CD8-positive, alpha-beta memory T cell (primary cell): Measurements from ENCODE around the gene ACER3. TPM values are rescaled to one million over a fixed set of nuclear protein-coding genes. Genes with fewer than 3 reads are reported as not detected.
"Not testable (repeated sequence)": the region's sequence is repeated elsewhere in the genome, so short reads cannot be mapped to it uniquely, and the experiment has no call there.

Experiments used
- CTCF ChIA-PET: fragments of 350-600 bp; sonication (Branson Sonifier 250); formaldehyde crosslinking; loops from one replicate; lab custom pipeline; 2021; ENCODE audit warnings: antibody characterized with exemption; lab: Charles Lee
- POLR2A ChIA-PET: fragments of 350-600 bp; sonication (Branson Sonifier 250); formaldehyde crosslinking; loops from one replicate; lab custom pipeline; 2021; ENCODE audit warnings: antibody characterized with exemption; lab: Charles Lee
- DNase-seq, 5 donors: peaks; one replicate each; pipeline versions ENCODE4 v3.0.0 to v3.0.0-alpha.2; 2020 to 2022; ENCODE audit warnings: mixed read lengths in 1 of 5
- H3K27ac ChIP-seq: one replicate; pipeline ENCODE4 v1.7.0; 2013; ENCODE audit warnings: low read depth, mild to moderate bottlenecking, low read length, moderate library complexity
- H3K27me3 ChIP-seq: 2 replicates; pipeline ENCODE4 v1.7.0; 2013; ENCODE audit warnings: low read length, mild to moderate bottlenecking; ENCODE audit not compliant: insufficient read depth, poor library complexity, severe bottlenecking
- H3K36me3 ChIP-seq: 2 replicates; pipeline ENCODE4 v1.7.0; 2013; ENCODE audit warnings: mild to moderate bottlenecking, low read length, moderate library complexity; ENCODE audit not compliant: insufficient read depth
- H3K4me1 ChIP-seq: 2 replicates; pipeline ENCODE4 v1.7.0; 2013; ENCODE audit warnings: mild to moderate bottlenecking, low read length, moderate library complexity; ENCODE audit not compliant: insufficient read depth
- H3K4me3 ChIP-seq: 2 replicates; pipeline ENCODE4 v1.7.0; 2013; ENCODE audit warnings: mild to moderate bottlenecking, low read length
- H3K9me3 ChIP-seq: 2 replicates; pipeline ENCODE4 v1.7.0; 2013; ENCODE audit warnings: mild to moderate bottlenecking, low read length
- H3K27ac Mint-ChIP-seq, 8 donors: one replicate each; pipeline ENCODE4 v1.8.0; 2020 to 2021; ENCODE audit warnings: mixed read lengths in 8 of 8, mild to moderate bottlenecking in 6 of 8, inconsistent platforms in 3 of 8, moderate library complexity in 3 of 8
- H3K27me3 Mint-ChIP-seq, 2 donors: one replicate each; pipeline ENCODE4 v1.8.0; 2020 to 2021; ENCODE audit warnings: mixed read lengths in 2 of 2, mild to moderate bottlenecking in 1 of 2, moderate library complexity in 1 of 2
- H3K36me3 Mint-ChIP-seq, 3 donors: one replicate each; pipeline ENCODE4 v1.8.0; 2020 to 2021; ENCODE audit warnings: mixed read lengths in 3 of 3, inconsistent platforms in 1 of 3, mild to moderate bottlenecking in 1 of 3
- H3K4me1 Mint-ChIP-seq, 3 donors: one replicate each; pipeline ENCODE4 v1.8.0; 2020 to 2021; ENCODE audit warnings: mixed read lengths in 3 of 3, inconsistent platforms in 1 of 3, mild to moderate bottlenecking in 1 of 3
- H3K4me3 Mint-ChIP-seq, 7 donors: one replicate each; pipeline ENCODE4 v1.8.0; 2020 to 2021; ENCODE audit warnings: mixed read lengths in 7 of 7, mild to moderate bottlenecking in 6 of 7, moderate library complexity in 4 of 7, inconsistent platforms in 2 of 7
- H3K9me3 Mint-ChIP-seq, 5 donors: one replicate each; pipeline ENCODE4 v1.8.0; 2020 to 2022; ENCODE audit warnings: mixed read lengths in 5 of 5, mild to moderate bottlenecking in 3 of 5, moderate library complexity in 2 of 5, inconsistent platforms in 1 of 5
- polyA plus RNA-seq: library from polyadenylated mRNA; unstranded; fragments of 300-500 nt; fragmentation: Illumina TruSeq; gene quantifications from one replicate; pipeline ENCODE4 v1.2.3, GENCODE V29; 2021
- total RNA-seq, 2 experiments: library from RNA; stranded (reverse); gene quantifications; one replicate each; pipeline ENCODE4 v1.2.3, GENCODE V29; 2021

ACER3 gene
- total and polyA plus RNA-seq, 3 experiments from 2014 or later, result 5.3 to 19.1 (median 16.1) TPM

GRCh38 chr11:76997512-76997911, 136.8 kb downstream of the ACER3 start:
- H3K4me1 Mint-ChIP-seq, result peaks cover 5 to 12% (median 6%) of the 10 kb centered on the region in 3 donors
- no peak overlapping the region for H3K27ac ChIP-seq
- no peak for DNase-seq
- H3K27me3 ChIP-seq, result no peaks in the 10 kb centered on the region
- peak overlapping the region in 1 of 8 donors; percentile 3 for H3K27ac Mint-ChIP-seq
- no peak overlapping the region for H3K4me3 ChIP-seq
- H3K36me3 ChIP-seq, result no peaks in the 10 kb centered on the region
- CTCF ChIA-PET, result no interaction called here
- H3K4me3 Mint-ChIP-seq, result no peak overlapping the region
- H3K9me3 ChIP-seq, result no peaks in the 10 kb centered on the region
- H3K9me3 Mint-ChIP-seq, result no peaks in the 10 kb centered on the region
- POLR2A ChIA-PET, result no interaction called here
- peaks cover under 1 to 3% (median 3%) of the 10 kb centered on the region in 3 donors for H3K36me3 Mint-ChIP-seq
- H3K27me3 Mint-ChIP-seq, result no peaks in the 10 kb centered on the region
- H3K4me1 ChIP-seq, result no peaks in the 10 kb centered on the region

DNA sequence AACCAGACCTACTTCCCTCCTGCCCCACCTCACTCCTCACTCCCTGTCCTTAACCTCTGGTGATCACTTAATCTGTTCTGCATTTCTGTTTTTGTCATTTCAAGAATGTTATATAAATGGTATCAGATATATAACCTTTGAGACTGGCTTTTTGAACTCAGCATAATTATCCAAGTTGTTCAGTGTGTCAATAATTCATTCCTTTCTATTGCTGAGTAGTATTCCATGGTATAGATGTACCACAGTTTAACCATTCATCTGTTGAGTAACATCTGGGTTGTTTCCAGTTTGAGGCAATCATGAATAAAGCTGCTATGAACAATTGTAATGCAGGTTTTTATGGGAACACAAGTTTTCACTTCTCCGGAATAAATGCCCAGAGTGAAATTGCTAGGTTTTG, 138.9 kb downstream of the ACER3 start:
- Mint-ChIP-seq H3K27me3 (no peaks in the 10 kb centered on the region), H3K36me3 (peaks cover 3 to 8% (median 3%) of the 10 kb centered on the region in 3 donors), H3K27ac (no peak overlapping the region), H3K4me3 (no peak overlapping the region), H3K4me1 (peaks cover 5 to 12% (median 6%) of the 10 kb centered on the region in 3 donors), H3K9me3 (no peaks in the 10 kb centered on the region)
- POLR2A ChIA-PET, result interaction anchor here (0.7 kb wide), 1 partner anchor 13 kb away, joined by 4 read pairs; no protein-coding TSS in a partner anchor
- Histone ChIP-seq H3K27ac (no peak overlapping the region), H3K36me3 (no peaks in the 10 kb centered on the region), H3K4me1 (no peaks in the 10 kb centered on the region), H3K27me3 (no peaks in the 10 kb centered on the region), H3K9me3 (no peaks in the 10 kb centered on the region), H3K4me3 (no peak overlapping the region)
- CTCF ChIA-PET, result no interaction called here
- DNase-seq, result no peak

DNA sequence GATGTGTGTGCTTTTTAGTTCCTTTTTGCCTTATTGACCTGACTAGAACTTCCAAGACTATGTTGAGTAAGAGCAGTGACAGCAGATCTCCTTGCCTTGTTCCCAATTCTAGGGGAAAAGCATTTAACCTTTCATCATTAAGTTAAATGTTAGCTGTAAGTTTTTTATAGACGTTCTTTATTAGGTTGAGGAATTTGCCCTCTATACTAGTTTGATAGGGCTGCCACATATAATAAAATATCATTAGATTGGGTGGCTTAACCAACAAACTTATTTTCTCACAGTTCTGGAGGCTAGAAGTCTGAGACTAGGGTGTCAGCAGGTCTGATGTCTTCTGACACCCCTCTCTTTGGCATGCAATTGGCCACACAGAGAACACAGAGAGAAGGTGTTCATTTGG, 140.9 kb downstream of the ACER3 start:
- Mint-ChIP-seq H3K27me3 (no peaks in the 10 kb centered on the region), H3K4me3 (no peak overlapping the region), H3K27ac (peak overlapping the region in 1 of 8 donors; percentile 4), H3K36me3 (peaks cover 3 to 14% (median 5%) of the 10 kb centered on the region in 3 donors), H3K9me3 (no peaks in the 10 kb centered on the region), H3K4me1 (peaks cover 5 to 12% (median 6%) of the 10 kb centered on the region in 3 donors)
- H3K36me3 ChIP-seq, result no peaks in the 10 kb centered on the region
- ChIA-PET POLR2A (no interaction called here), CTCF (no interaction called here)
- no peak overlapping the region for H3K4me3 ChIP-seq
- H3K4me1 ChIP-seq, result no peaks in the 10 kb centered on the region
- H3K9me3 ChIP-seq, result no peaks in the 10 kb centered on the region
- DNase-seq, result no peak
- H3K27me3 ChIP-seq, result no peaks in the 10 kb centered on the region
- no peak overlapping the region for H3K27ac ChIP-seq

- POLR2A ChIA-PET, result no interaction called here
Observed at GRCh38 chr11:77002776-77003175, 142.1 kb downstream of the ACER3 start.

GRCh38 chr11:77003963-77004362, 143.2 kb downstream of the ACER3 start:
- Histone ChIP-seq H3K36me3 (no peaks in the 10 kb centered on the region), H3K4me3 (no peak overlapping the region), H3K4me1 (no peaks in the 10 kb centered on the region), H3K27ac (no peak overlapping the region), H3K27me3 (no peaks in the 10 kb centered on the region), H3K9me3 (no peaks in the 10 kb centered on the region)
- DNase-seq, result no peak
- Mint-ChIP-seq H3K27ac (no peak overlapping the region), H3K27me3 (no peaks in the 10 kb centered on the region), H3K4me3 (no peak overlapping the region), H3K9me3 (no peaks in the 10 kb centered on the region), H3K4me1 (no peaks in the 10 kb centered on the region), H3K36me3 (peaks cover 3 to 15% (median 6%) of the 10 kb centered on the region in 3 donors)
- CTCF ChIA-PET, result no interaction called here
- POLR2A ChIA-PET, result no interaction called here

More at GRCh38 chr11:77002776-77003175, 142.1 kb downstream of the ACER3 start:
- Histone ChIP-seq H3K27me3 (no peaks in the 10 kb centered on the region), H3K4me3 (no peak overlapping the region), H3K9me3 (no peaks in the 10 kb centered on the region), H3K4me1 (no peaks in the 10 kb centered on the region), H3K36me3 (no peaks in the 10 kb centered on the region), H3K27ac (no peak overlapping the region)
- DNase-seq, result no peak
- H3K27me3 Mint-ChIP-seq, result no peaks in the 10 kb centered on the region
- CTCF ChIA-PET, result no interaction called here
- H3K4me1 Mint-ChIP-seq, result peaks cover 0 to 5% (median 0%) of the 10 kb centered on the region in 3 donors
- no peak overlapping the region for H3K27ac Mint-ChIP-seq
- H3K4me3 Mint-ChIP-seq, result no peak overlapping the region
- peaks cover 3 to 15% (median 5%) of the 10 kb centered on the region in 3 donors for H3K36me3 Mint-ChIP-seq
- no peaks in the 10 kb centered on the region for H3K9me3 Mint-ChIP-seq

GRCh38 chr11:77009533-77010160, 148.9 kb downstream of the ACER3 start:
- no peaks in the 10 kb centered on the region for H3K4me1 Mint-ChIP-seq
- POLR2A ChIA-PET, result no interaction called here
- Histone ChIP-seq H3K36me3 (no peaks in the 10 kb centered on the region), H3K27me3 (no peaks in the 10 kb centered on the region), H3K27ac (no peak overlapping the region), H3K4me1 (no peaks in the 10 kb centered on the region), H3K9me3 (no peaks in the 10 kb centered on the region), H3K4me3 (no peak overlapping the region)
- H3K27ac Mint-ChIP-seq, result no peak overlapping the region
- CTCF ChIA-PET, result no interaction called here
- H3K36me3 Mint-ChIP-seq, result peaks cover 1 to 7% (median 6%) of the 10 kb centered on the region in 3 donors
- no peaks in the 10 kb centered on the region for H3K9me3 Mint-ChIP-seq
- no peaks in the 10 kb centered on the region for H3K27me3 Mint-ChIP-seq
- no peak for DNase-seq
- H3K4me3 Mint-ChIP-seq, result no peak overlapping the region

GRCh38 chr11:77014669-77015068, 154.0 kb downstream of the ACER3 start:
- H3K4me3 ChIP-seq, result no peak overlapping the region
- H3K4me3 Mint-ChIP-seq, result no peak overlapping the region
- no peak for DNase-seq
- H3K4me1 Mint-ChIP-seq, result no peaks in the 10 kb centered on the region
- CTCF ChIA-PET, result no interaction called here
- H3K36me3 Mint-ChIP-seq, result peaks cover 0 to 19% (median 10%) of the 10 kb centered on the region in 3 donors
- no peaks in the 10 kb centered on the region for H3K27me3 ChIP-seq
- H3K27me3 Mint-ChIP-seq, result no peaks in the 10 kb centered on the region
- no peak overlapping the region for H3K27ac Mint-ChIP-seq
- H3K4me1 ChIP-seq, result no peaks in the 10 kb centered on the region
- no peaks in the 10 kb centered on the region for H3K36me3 ChIP-seq
- H3K9me3 ChIP-seq, result no peaks in the 10 kb centered on the region
- H3K9me3 Mint-ChIP-seq, result no peaks in the 10 kb centered on the region
- H3K27ac ChIP-seq, result no peak overlapping the region
- POLR2A ChIA-PET, result no interaction called here

GRCh38 chr11:77018396-77018924, 157.7 kb downstream of the ACER3 start:
- H3K4me3 Mint-ChIP-seq, H3K36me3 ChIP-seq, H3K27me3 ChIP-seq, H3K4me1 Mint-ChIP-seq, H3K9me3 ChIP-seq, POLR2A ChIA-PET, DNase-seq, H3K4me3 ChIP-seq, H3K9me3 Mint-ChIP-seq, CTCF ChIA-PET, H3K27ac ChIP-seq, H3K27me3 Mint-ChIP-seq, H3K4me1 ChIP-seq: not testable (repeated sequence)
- peaks cover 0 to 22% (median 13%) of the 10 kb centered on the region in 3 donors for H3K36me3 Mint-ChIP-seq
- H3K27ac Mint-ChIP-seq, result peak overlapping the region in 2 of 8 donors; percentile 1 to 28
